Sigmoid colon (tissue), 7 donors: Measurements from ENCODE around the gene YJEFN3. TPM values are rescaled to one million over a fixed set of nuclear protein-coding genes. Genes with fewer than 3 reads are reported as not detected.

ENCODE experiments used
- DNase-seq: peaks from one replicate; pipeline ENCODE4 v3.0.0-alpha.2; 2019
- H3K27ac ChIP-seq, 4 donors: fragments of 200-600 bp; sonication (generic); one replicate each; pipeline ENCODE4 v1.5.1; 2016 to 2019; ENCODE audit warnings: mild to moderate bottlenecking in 1 of 4
- H3K27me3 ChIP-seq, 3 donors: fragments of 200-600 bp; sonication (generic); one replicate each; pipeline ENCODE4 v1.5.1; 2019; ENCODE audit warnings: mild to moderate bottlenecking in 1 of 3
- H3K36me3 ChIP-seq, 4 donors: fragments of 200-600 bp; sonication (generic); one replicate each; pipeline ENCODE4 v1.5.1; 2016 to 2019
- H3K4me1 ChIP-seq, 4 donors: fragments of 200-600 bp; sonication (generic); one replicate each; pipeline ENCODE4 v1.5.1; 2017 to 2019
- H3K4me3 ChIP-seq, 4 donors: fragments of 200-600 bp; sonication (generic); one replicate each; pipeline ENCODE4 v1.5.1; 2017 to 2019; ENCODE audit warnings: mild to moderate bottlenecking in 2 of 4, moderate library complexity in 1 of 4
- H3K9me3 ChIP-seq, 4 donors: fragments of 200-600 bp in 3 of 4; sonication (generic) in 3 of 4; one replicate each; pipeline versions ENCODE4 v1.5.1 to v1.6.1; 2013 to 2019
- EP300 ChIP-seq, 4 donors: sonication (generic); formaldehyde crosslinking; IDR thresholded peaks; one replicate each; pipeline ENCODE4 v1.6.1; 2017; ENCODE audit warnings: antibody characterized with exemption in 4 of 4
- POLR2A ChIP-seq, 2 donors: fragments of 450-650 bp; IDR thresholded peaks; one replicate each; pipeline ENCODE4 v1.6.1; 2016; ENCODE audit warnings: antibody characterized with exemption in 2 of 2, mild to moderate bottlenecking in 2 of 2, moderate library complexity in 2 of 2
- POLR2AphosphoS5 ChIP-seq, 4 donors: sonication (generic); formaldehyde crosslinking; IDR thresholded peaks; one replicate each; pipeline ENCODE4 v1.6.1; 2017; ENCODE audit warnings: antibody characterized with exemption in 4 of 4
- WGBS, 2 donors: extraction: QIAGEN DNeasy Blood & Tissue Kit; methylation state at CpG; one replicate each; pipeline ENCODE4 v1.1.7; 2013; 5-methylcytosine and 5-hydroxymethylcytosine counted together
- intact Hi-C: fragments of 100-400 bp; cut with DNase I; formaldehyde crosslinking; loops from one replicate; pipeline ENCODE4 v1.15.1; 2023
- polyA plus RNA-seq, 3 donors: library from polyadenylated mRNA; stranded (reverse); fragments of 200-250 nt; gene quantifications; one replicate each; pipeline ENCODE4 v1.2.3, GENCODE V29; 2013
- total RNA-seq, 4 donors: library from RNA; depleted of rRNA; stranded (reverse); fragments of >200 nt; gene quantifications; one replicate each; pipeline ENCODE4 v1.1.0, GENCODE V29; 2016
- TF ChIP-seq, protein P1 (sequence below), 4 experiments: fragments of 450-650 bp in 3 of 4; fragments of 200-600 bp in 1 of 4; IDR thresholded peaks; one replicate each; pipeline ENCODE4 v1.5.1; 2016 to 2019; ENCODE audit warnings: antibody characterized with exemption in 4 of 4, mild to moderate bottlenecking in 3 of 4, moderate library complexity in 2 of 4
- donor health status: healthy with polysubstance abuse.
- donor health status: Bipolar disorder and iron deficiency.
- donor health status: healthy.

YJEFN3 gene
- total and polyA plus RNA-seq, 7 donors, result 0.71 to 14.4 (median 2.2) TPM; not detected in 2

DNA sequence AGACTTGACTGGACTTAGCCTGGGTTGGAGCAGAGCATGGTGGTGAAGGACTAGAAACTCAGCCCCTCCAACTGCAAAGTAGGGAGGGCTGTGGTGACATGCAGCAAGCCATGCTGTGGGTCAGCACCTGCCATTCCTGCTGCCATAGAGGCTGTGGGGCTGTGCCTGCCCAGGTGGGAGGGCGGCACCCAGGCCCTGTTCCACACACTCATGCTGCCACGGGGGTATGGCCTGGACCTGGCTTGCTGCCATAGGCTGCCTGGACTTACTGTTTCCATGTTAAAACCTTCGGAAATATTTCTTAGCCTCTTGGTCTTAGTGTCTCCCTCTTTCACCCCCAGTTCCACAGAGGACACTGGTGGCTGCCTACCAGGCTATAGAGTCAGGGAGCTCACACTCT is 38.7 kb downstream of the YJEFN3 start:
- no peaks in the 10 kb centered on the region for H3K27me3 ChIP-seq
- no peaks in the 10 kb centered on the region for H3K36me3 ChIP-seq
- no peak overlapping the region for H3K27ac ChIP-seq
- H3K4me1 ChIP-seq, result no peaks in the 10 kb centered on the region
- H3K4me3 ChIP-seq, result no peak overlapping the region
- intact Hi-C loops, result no loop called here
- TF ChIP-seq POLR2AphosphoS5 (IDR thresholded peaks at IDR 0.05), result no peak
- TF ChIP-seq, protein P1, sequence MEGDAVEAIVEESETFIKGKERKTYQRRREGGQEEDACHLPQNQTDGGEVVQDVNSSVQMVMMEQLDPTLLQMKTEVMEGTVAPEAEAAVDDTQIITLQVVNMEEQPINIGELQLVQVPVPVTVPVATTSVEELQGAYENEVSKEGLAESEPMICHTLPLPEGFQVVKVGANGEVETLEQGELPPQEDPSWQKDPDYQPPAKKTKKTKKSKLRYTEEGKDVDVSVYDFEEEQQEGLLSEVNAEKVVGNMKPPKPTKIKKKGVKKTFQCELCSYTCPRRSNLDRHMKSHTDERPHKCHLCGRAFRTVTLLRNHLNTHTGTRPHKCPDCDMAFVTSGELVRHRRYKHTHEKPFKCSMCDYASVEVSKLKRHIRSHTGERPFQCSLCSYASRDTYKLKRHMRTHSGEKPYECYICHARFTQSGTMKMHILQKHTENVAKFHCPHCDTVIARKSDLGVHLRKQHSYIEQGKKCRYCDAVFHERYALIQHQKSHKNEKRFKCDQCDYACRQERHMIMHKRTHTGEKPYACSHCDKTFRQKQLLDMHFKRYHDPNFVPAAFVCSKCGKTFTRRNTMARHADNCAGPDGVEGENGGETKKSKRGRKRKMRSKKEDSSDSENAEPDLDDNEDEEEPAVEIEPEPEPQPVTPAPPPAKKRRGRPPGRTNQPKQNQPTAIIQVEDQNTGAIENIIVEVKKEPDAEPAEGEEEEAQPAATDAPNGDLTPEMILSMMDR (IDR thresholded peaks at IDR 0.05), result no peak
- TF ChIP-seq POLR2A (IDR thresholded peaks at IDR 0.05), result no peak
- TF ChIP-seq EP300 (IDR thresholded peaks at IDR 0.05), result no peak
- DNase-seq, result no peak
- WGBS, 2 donors, result 86 to 89% methylated on average over 3 of the region's 3 CpGs
- no peaks in the 10 kb centered on the region for H3K9me3 ChIP-seq

GRCh38 chr19:19568802-19569756 is 40.4 kb downstream of the YJEFN3 start:
- H3K36me3 ChIP-seq, result no peaks in the 10 kb centered on the region
- intact Hi-C loops, result no loop called here
- 91 to 92% methylated on average over 25 of the region's 25 CpGs for WGBS, 2 donors

DNA sequence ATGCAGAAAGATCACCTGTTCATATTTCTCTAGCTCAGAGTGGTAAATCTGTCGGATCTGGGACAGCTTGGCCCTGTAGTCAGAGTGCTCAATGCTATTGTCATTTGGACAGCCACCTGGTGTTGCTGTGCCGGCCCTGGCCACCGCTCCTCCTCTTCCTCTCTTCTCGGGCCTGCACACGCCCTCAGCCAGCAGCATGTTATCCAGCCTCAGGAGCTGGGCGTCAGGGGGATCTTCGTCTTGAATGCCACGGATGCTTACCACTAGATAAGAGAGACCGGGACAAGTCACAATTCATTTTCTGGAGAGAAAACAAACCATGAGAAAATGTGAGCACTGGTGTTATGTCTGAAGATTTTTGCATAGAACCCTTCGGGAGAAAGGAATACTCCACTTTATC is 41.9 kb downstream of the YJEFN3 start:
- DNase-seq, result no peak
- H3K36me3 ChIP-seq, result no peaks in the 10 kb centered on the region
- intact Hi-C loops, result no loop called here
- H3K9me3 ChIP-seq, result no peaks in the 10 kb centered on the region
- WGBS, 2 donors, result 91 to 92% methylated on average over 10 of the region's 10 CpGs
- TF ChIP-seq POLR2AphosphoS5 (IDR thresholded peaks at IDR 0.05), result no peak
- TF ChIP-seq POLR2A (IDR thresholded peaks at IDR 0.05), result no peak
- no peak for TF ChIP-seq EP300 (IDR thresholded peaks at IDR 0.05)
- TF ChIP-seq, protein P1 (IDR thresholded peaks at IDR 0.05), result no peak
- no peaks in the 10 kb centered on the region for H3K27me3 ChIP-seq
- no peak overlapping the region for H3K4me3 ChIP-seq
- no peak overlapping the region for H3K27ac ChIP-seq
- no peaks in the 10 kb centered on the region for H3K4me1 ChIP-seq

More at GRCh38 chr19:19568802-19569756, 40.4 kb downstream of the YJEFN3 start:
- DNase-seq, result no peak
- no peaks in the 10 kb centered on the region for H3K4me1 ChIP-seq
- H3K27me3 ChIP-seq, result no peaks in the 10 kb centered on the region
- TF ChIP-seq, protein P1 (IDR thresholded peaks at IDR 0.05), result no peak
- TF ChIP-seq POLR2AphosphoS5 (IDR thresholded peaks at IDR 0.05) (no peak), EP300 (IDR thresholded peaks at IDR 0.05) (no peak), POLR2A (IDR thresholded peaks at IDR 0.05) (no peak)
- no peaks in the 10 kb centered on the region for H3K9me3 ChIP-seq
- no peak overlapping the region for H3K27ac ChIP-seq
- no peak overlapping the region for H3K4me3 ChIP-seq

DNA sequence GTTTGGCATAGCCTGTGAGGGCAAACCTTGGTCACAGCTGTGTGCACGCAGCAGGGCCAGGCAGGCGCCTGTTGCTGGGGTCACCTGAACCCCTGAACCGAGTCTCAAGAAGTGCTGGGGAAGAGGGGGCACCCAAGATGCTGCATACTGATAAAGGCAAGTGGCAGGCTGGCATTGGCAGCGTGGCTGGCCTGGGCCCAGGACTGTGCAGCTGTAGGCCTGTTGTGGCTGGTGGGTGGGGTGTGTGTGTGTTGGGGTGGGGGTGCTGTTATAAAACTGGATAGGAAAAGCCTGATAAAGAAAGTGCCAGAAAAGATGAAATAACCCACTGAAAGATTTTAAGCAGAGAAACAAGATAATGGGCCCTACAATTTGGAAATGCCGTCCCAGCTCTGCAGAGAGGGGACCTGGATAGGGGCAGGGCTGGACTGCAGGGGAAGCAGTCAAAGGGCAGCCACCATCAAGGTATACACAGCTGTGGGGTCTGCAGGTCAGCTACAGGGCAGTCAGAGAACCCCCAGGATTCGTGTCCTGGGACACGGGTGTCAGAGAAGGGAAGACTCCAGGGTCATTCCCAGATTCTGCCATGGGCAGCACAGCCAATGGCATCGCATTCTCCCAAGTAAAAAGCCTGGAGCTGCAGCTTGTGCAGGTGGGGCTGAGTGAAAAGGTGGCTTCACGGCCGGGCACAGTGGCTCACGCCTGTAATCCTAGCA is 42.5 kb downstream of the YJEFN3 start:
- Histone ChIP-seq H3K4me1 (no peaks in the 10 kb centered on the region), H3K36me3 (no peaks in the 10 kb centered on the region), H3K27ac (no peak overlapping the region), H3K4me3 (no peak overlapping the region), H3K9me3 (no peaks in the 10 kb centered on the region), H3K27me3 (no peaks in the 10 kb centered on the region)
- intact Hi-C loops, result no loop called here
- TF ChIP-seq POLR2A (IDR thresholded peaks at IDR 0.05) (no peak), EP300 (IDR thresholded peaks at IDR 0.05) (no peak), POLR2AphosphoS5 (IDR thresholded peaks at IDR 0.05) (no peak)
- TF ChIP-seq, protein P1 (IDR thresholded peaks at IDR 0.05), result no peak
- no peak for DNase-seq
- WGBS, 2 donors, result 91% methylated on average over 11 of the region's 11 CpGs
